ENCODE data around the gene CCDC120. TPM values are rescaled to one million over a fixed set of nuclear protein-coding genes. Genes with fewer than 3 reads are reported as not detected.
A peak's percentile ranks its signal among the peaks of the same experiment; 100 is the strongest.

Gene CCDC120
- total RNA-seq, 2 donors from 2014 or later: 11.3 to 11.8 TPM

- TF ChIP-seq, protein P1, sequence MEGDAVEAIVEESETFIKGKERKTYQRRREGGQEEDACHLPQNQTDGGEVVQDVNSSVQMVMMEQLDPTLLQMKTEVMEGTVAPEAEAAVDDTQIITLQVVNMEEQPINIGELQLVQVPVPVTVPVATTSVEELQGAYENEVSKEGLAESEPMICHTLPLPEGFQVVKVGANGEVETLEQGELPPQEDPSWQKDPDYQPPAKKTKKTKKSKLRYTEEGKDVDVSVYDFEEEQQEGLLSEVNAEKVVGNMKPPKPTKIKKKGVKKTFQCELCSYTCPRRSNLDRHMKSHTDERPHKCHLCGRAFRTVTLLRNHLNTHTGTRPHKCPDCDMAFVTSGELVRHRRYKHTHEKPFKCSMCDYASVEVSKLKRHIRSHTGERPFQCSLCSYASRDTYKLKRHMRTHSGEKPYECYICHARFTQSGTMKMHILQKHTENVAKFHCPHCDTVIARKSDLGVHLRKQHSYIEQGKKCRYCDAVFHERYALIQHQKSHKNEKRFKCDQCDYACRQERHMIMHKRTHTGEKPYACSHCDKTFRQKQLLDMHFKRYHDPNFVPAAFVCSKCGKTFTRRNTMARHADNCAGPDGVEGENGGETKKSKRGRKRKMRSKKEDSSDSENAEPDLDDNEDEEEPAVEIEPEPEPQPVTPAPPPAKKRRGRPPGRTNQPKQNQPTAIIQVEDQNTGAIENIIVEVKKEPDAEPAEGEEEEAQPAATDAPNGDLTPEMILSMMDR (IDR thresholded peaks at IDR 0.05): no peak
- peak overlapping the region; percentile 50 for H3K4me3 ChIP-seq
These were observed 42.8 kb downstream of the CCDC120 start for GRCh38 chrX:49101629-49101984.

DNA sequence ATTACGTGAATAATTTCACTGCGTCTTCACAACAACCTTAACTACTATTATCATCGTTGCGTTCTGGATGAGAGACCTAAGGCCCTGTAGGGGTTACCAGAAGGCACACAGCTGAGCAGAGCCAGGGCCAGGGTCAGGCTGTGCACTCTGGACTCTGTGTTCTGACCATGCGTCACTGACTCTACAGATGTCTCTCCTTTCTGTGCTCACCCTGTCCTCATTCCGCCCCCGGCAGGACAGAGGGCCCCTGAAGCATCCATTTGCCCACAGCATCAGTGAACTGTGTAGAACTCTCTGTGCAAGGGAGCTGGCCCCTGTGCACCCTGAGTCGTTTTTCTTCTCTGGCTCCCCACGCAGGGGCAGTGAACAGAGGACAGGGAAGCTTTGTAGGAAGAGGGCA lies 43.4 kb downstream of the CCDC120 start:
- no peaks in the 10 kb centered on the region for H3K27me3 ChIP-seq
- intact Hi-C loops (cut with DNase I): no loop called here
- TF ChIP-seq, protein P1 (IDR thresholded peaks at IDR 0.05): no peak
- no peaks in the 10 kb centered on the region for H3K36me3 ChIP-seq
- no peak overlapping the region for H3K27ac ChIP-seq
- no peak overlapping the region for H3K4me3 ChIP-seq
- no peaks in the 10 kb centered on the region for H3K9me3 ChIP-seq
- H3K9ac ChIP-seq (ENCODE audit: low read depth in 2 of 2, low read length in 2 of 2): no peak overlapping the region
- DNase-seq: no peak
- no peaks in the 10 kb centered on the region for H3K4me1 ChIP-seq

More at GRCh38 chrX:49101629-49101984, 42.8 kb downstream of the CCDC120 start:
- no peaks in the 10 kb centered on the region for H3K9me3 ChIP-seq
- no peak for DNase-seq
- no peak overlapping the region for H3K27ac ChIP-seq
- peak overlapping the region; percentile 55 to 72 for H3K9ac ChIP-seq (ENCODE audit: low read depth in 2 of 2, low read length in 2 of 2)
- no peaks in the 10 kb centered on the region for H3K36me3 ChIP-seq
- no peaks in the 10 kb centered on the region for H3K27me3 ChIP-seq
- no peaks in the 10 kb centered on the region for H3K4me1 ChIP-seq
- intact Hi-C loops (cut with DNase I): no loop called here

GRCh38 chrX:49103637-49104036 lies 44.8 kb downstream of the CCDC120 start:
- no peaks in the 10 kb centered on the region for H3K4me1 ChIP-seq
- DNase-seq: no peak
- no peaks in the 10 kb centered on the region for H3K36me3 ChIP-seq
- H3K9ac ChIP-seq (ENCODE audit: low read depth in 2 of 2, low read length in 2 of 2): no peak overlapping the region
- no peak overlapping the region for H3K27ac ChIP-seq
- no peak overlapping the region for H3K4me3 ChIP-seq
- TF ChIP-seq, protein P1 (IDR thresholded peaks at IDR 0.05): no peak
- intact Hi-C loops (cut with DNase I): no loop called here
- no peaks in the 10 kb centered on the region for H3K9me3 ChIP-seq
- H3K27me3 ChIP-seq: no peaks in the 10 kb centered on the region

DNA sequence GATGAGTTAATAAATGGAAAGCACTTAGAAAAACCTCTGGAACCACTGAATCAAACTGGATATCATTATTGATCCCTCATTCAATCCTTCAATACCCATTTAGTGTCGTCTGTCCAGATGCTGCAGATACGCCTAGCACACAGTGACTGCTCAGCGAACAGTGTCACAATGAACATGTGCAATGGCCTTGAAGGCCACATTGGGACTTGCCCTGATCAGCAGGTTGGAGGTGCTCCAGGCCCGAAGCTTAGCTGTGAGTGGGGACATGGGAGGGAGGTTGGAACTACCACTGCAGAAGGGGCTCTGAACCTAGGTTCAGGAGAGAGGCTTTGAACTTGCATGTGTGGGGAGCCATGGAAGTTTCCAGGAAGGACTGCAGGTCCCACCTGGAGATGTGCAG lies 47.5 kb downstream of the CCDC120 start:
- no peak overlapping the region for H3K4me3 ChIP-seq
- H3K4me1 ChIP-seq: no peaks in the 10 kb centered on the region
- intact Hi-C loops (cut with DNase I): no loop called here
- H3K9me3 ChIP-seq: no peaks in the 10 kb centered on the region
- TF ChIP-seq, protein P1 (IDR thresholded peaks at IDR 0.05): no peak
- H3K9ac ChIP-seq (ENCODE audit: low read depth in 2 of 2, low read length in 2 of 2): no peak overlapping the region
- no peak overlapping the region for H3K27ac ChIP-seq
- H3K27me3 ChIP-seq: no peaks in the 10 kb centered on the region
- H3K36me3 ChIP-seq: no peaks in the 10 kb centered on the region
- no peak for DNase-seq

DNA sequence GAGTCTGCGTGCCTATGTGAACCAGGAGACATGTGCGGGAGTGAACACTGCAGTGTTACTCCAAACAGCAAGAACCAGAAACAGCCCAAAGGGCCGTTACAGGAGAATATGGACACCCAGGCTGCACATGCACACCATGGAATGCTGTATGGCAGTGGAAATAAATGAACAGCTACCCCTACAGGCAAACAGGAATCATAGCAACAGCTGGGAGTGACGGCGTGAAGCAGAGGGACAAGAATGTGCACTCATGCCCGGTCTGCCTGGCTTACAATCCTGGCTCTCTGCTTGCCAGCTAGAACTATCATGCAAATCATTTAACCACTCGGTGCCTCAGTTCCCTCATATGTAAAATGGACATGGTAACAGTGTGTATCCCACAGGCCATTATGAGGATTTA lies 48.1 kb downstream of the CCDC120 start:
- H3K27ac ChIP-seq: no peak overlapping the region
- H3K9me3 ChIP-seq: no peaks in the 10 kb centered on the region
- no peak for DNase-seq
- H3K4me3 ChIP-seq: no peak overlapping the region
- TF ChIP-seq, protein P1 (IDR thresholded peaks at IDR 0.05): no peak
- H3K36me3 ChIP-seq: no peaks in the 10 kb centered on the region
- H3K4me1 ChIP-seq: no peaks in the 10 kb centered on the region
- no peaks in the 10 kb centered on the region for H3K27me3 ChIP-seq
- intact Hi-C loops (cut with DNase I): no loop called here
- no peak overlapping the region for H3K9ac ChIP-seq (ENCODE audit: low read depth in 2 of 2, low read length in 2 of 2)

DNA sequence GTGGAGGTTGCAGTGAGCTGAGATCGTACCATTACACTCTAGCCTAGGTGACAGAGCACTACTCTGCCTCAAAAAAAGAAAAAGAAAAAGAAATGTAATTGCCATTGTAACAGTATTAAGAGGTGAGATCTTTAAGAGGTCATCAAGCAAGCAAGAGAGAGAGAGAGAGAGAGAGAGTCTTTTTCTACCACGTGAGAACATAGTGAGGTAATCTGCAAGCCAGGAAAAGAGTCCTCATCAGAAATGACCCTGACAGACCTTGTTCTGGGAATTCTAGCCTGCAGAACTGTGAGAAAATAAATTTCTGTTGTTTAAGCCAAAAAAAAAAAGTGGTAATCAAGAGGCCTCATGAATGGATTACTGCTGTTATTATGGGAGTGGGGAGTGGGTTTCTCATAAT lies 49.8 kb downstream of the CCDC120 start:
- Histone ChIP-seq H3K4me3 (no peak overlapping the region), H3K9me3 (no peaks in the 10 kb centered on the region), H3K27ac (no peak overlapping the region), H3K36me3 (no peaks in the 10 kb centered on the region), H3K4me1 (no peaks in the 10 kb centered on the region), H3K27me3 (no peaks in the 10 kb centered on the region), H3K9ac (ENCODE audit: low read depth in 2 of 2, low read length in 2 of 2) (no peak overlapping the region)
- intact Hi-C loops (cut with DNase I): no loop called here
- no peak for DNase-seq
- TF ChIP-seq, protein P1 (IDR thresholded peaks at IDR 0.05): no peak

Data from colonic mucosa (tissue), 4 donors.